HepG2 (cell line): Measurements from ENCODE around the gene ORC1. TPM values are rescaled to one million over a fixed set of nuclear protein-coding genes. Genes with fewer than 3 reads are reported as not detected.
A peak's percentile ranks its signal among the peaks of the same experiment; 100 is the strongest.

Experiments used
- CBX1 ChIP-seq: IDR thresholded peaks from one replicate; pipeline ENCODE4 v1.6.1; 2016; ENCODE audit warnings: antibody characterized with exemption, low read depth
- HMGA1 ChIP-seq: sonication (generic); formaldehyde crosslinking; conservative IDR thresholded peaks from 2 replicates; pipeline ENCODE4 v1.4.0; 2020; ENCODE audit warnings: missing genetic modification reagents
- HNF1A ChIP-seq, 2 experiments: sonication (generic) in 1 of 2; formaldehyde crosslinking in 1 of 2; IDR thresholded peaks; 2 replicates each; pipeline versions ENCODE4 v1.4.0 to v1.6.1; 2016 to 2020; ENCODE audit warnings: borderline replicate concordance in 1 of 2, low read depth in 1 of 2, mild to moderate bottlenecking in 1 of 2, missing genetic modification reagents in 1 of 2
- JUN ChIP-seq: sonication (generic); formaldehyde crosslinking; IDR thresholded peaks from 2 replicates; pipeline ENCODE4 v1.4.0; 2020; ENCODE audit warnings: mild to moderate bottlenecking, missing genetic modification reagents
- KLF13 ChIP-seq: sonication (generic); formaldehyde crosslinking; IDR thresholded peaks from 2 replicates; pipeline ENCODE4 v1.4.0; 2020; ENCODE audit warnings: mild to moderate bottlenecking, missing genetic modification reagents
- LRRFIP1 ChIP-seq: sonication (generic); formaldehyde crosslinking; conservative IDR thresholded peaks from 2 replicates; pipeline ENCODE4 v1.4.0; 2020; ENCODE audit warnings: missing genetic modification reagents
- MEIS2 ChIP-seq: sonication (generic); formaldehyde crosslinking; IDR thresholded peaks from 2 replicates; pipeline ENCODE4 v1.9.0; 2021; ENCODE audit warnings: mild to moderate bottlenecking, missing genetic modification reagents
- NFE2L2 ChIP-seq: fragments of 150-350 bp; IDR thresholded peaks from 2 replicates; pipeline ENCODE4 v1.6.1; 2014; ENCODE audit warnings: low read length
- PHF21A ChIP-seq: sonication (generic); formaldehyde crosslinking; IDR thresholded peaks from 2 replicates; pipeline ENCODE4 v1.5.0; 2020; ENCODE audit warnings: mild to moderate bottlenecking, missing genetic modification reagents
- SOX5 ChIP-seq: IDR thresholded peaks from 2 replicates; pipeline ENCODE4 v1.6.1; 2016; ENCODE audit warnings: borderline replicate concordance
- ZNF142 ChIP-seq: sonication (generic); formaldehyde crosslinking; IDR thresholded peaks from 2 replicates; pipeline ENCODE4 v1.4.0; 2020; ENCODE audit warnings: missing genetic modification reagents
- ZNF337 ChIP-seq: sonication (generic); formaldehyde crosslinking; IDR thresholded peaks from 2 replicates; pipeline ENCODE4 v1.5.1; 2020; ENCODE audit warnings: missing genetic modification reagents, low read depth, mild to moderate bottlenecking, borderline replicate concordance
- ZNF766 ChIP-seq: sonication (generic); formaldehyde crosslinking; IDR thresholded peaks from 2 replicates; pipeline ENCODE4 v1.5.0; 2020; ENCODE audit warnings: missing genetic modification reagents, borderline replicate concordance
- ZNF839 ChIP-seq: sonication (generic); formaldehyde crosslinking; IDR thresholded peaks from 2 replicates; pipeline ENCODE4 v1.4.0; 2020; ENCODE audit warnings: missing genetic modification reagents, mild to moderate bottlenecking, borderline replicate concordance
- polyA plus RNA-seq, 8 experiments: library from polyadenylated mRNA; depleted of rRNA in 3 of 8; stranded (reverse) in 7 of 8; unstranded in 1 of 8; fragments of >200 nt; fragmentation: Illumina TruSeq in 4 of 8; extraction: Trizol in 4 of 8; gene quantifications; 2 replicates each; pipeline versions ENCODE4 v1.2.1 to v1.2.3, GENCODE V29; 2011 to 2016; ENCODE audit warnings: low read depth in 4 of 8, missing spikeins in 1 of 8, mixed read lengths in 1 of 8; ENCODE audit not compliant: insufficient read depth in 1 of 8
- total RNA-seq, 5 experiments: library from RNA; depleted of rRNA; stranded (reverse); fragments of >200 nt; fragmentation: Illumina TruSeq; extraction: Trizol; gene quantifications; 2 replicates each; pipeline ENCODE4 v1.2.3, GENCODE V29; 2016; ENCODE audit warnings: low read depth in 1 of 5
- TF ChIP-seq, protein P1 (sequence below): sonication (generic); formaldehyde crosslinking; IDR thresholded peaks from 2 replicates; pipeline ENCODE4 v1.8.0; 2022; ENCODE audit warnings: missing genetic modification reagents, low read depth, mild to moderate bottlenecking, borderline replicate concordance

The ORC1 gene
- total and polyA plus RNA-seq, 2 of the 13 experiments (the other 11 are each of a cell fraction or from before 2014, with no cell fraction given) = 7.0 to 23.5 TPM

- TF ChIP-seq LRRFIP1 (CRISPR knock-in tag) (peak; percentile 53; the same call in 1 of the 2 replicates), ZNF839 (CRISPR knock-in tag) (peak; percentile 30; the same call in 1 of the 2 replicates), NFE2L2 (no peak), KLF13 (no peak), HNF1A (IDR thresholded peaks at IDR 0.05; ENCODE audit: low read depth) (no peak; the same call in 1 of the 2 replicates), HNF1A (CRISPR knock-in tag; IDR thresholded peaks at IDR 0.05; ENCODE audit: borderline replicate concordance) (no peak), SOX5 (CRISPR knock-in tag) (no peak), ZNF766 (no peak), CBX1 (peak; percentile 53), ZNF142 (CRISPR knock-in tag) (no peak), MEIS2 (no peak), PHF21A (peak; percentile 33; the same call in 1 of the 2 replicates), HMGA1 (CRISPR knock-in tag) (no peak), JUN (CRISPR knock-in tag) (no peak; the same call in 1 of the 2 replicates), ZNF337 (CRISPR knock-in tag) (no peak)
- TF ChIP-seq, protein P1, sequence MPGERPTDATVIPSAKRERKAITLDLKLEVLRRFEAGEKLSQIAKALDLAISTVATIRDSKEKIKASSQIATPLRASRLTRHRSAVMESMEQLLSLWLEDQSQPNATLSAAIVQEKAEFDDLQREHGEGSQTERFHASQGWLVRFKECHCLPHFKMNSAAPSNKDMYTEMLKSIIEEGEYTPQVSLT (CRISPR knock-in tag) = no peak
Measured at GRCh38 chr1:52404116-52404974, at the start of gene ORC1, which contains the start of gene PRPF38A (continued).
